DND-41 (cell line): Measurements from ENCODE around the gene TEDC1.

Experiments
- ATAC-seq: fragments of 200-7000 bp; cut with Tn5 transposase; 3 replicates; pipeline ENCODE4 v1.9.1; 2021; ENCODE audit warnings: low read depth; ENCODE audit not compliant: insufficient read depth
- DNase-seq: peaks from one replicate; pipeline ENCODE4 v3.0.0-alpha.2; 2020
- H2AFZ ChIP-seq: 2 replicates; pipeline ENCODE4 v1.6.0; 2012; ENCODE audit warnings: low read depth, low read length
- H3K27ac ChIP-seq: 2 replicates; pipeline ENCODE4 v1.5.1; 2012; ENCODE audit warnings: low read length, inconsistent platforms
- H3K27me3 ChIP-seq: fragments of 200-600 bp; sonication (generic); 2 replicates; pipeline ENCODE4 v1.6.0; 2012; ENCODE audit warnings: low read length, mild to moderate bottlenecking, inconsistent platforms; ENCODE audit not compliant: insufficient read depth, poor library complexity
- H3K36me3 ChIP-seq: 2 replicates; pipeline ENCODE4 v1.5.1; 2012; ENCODE audit warnings: low read length, inconsistent platforms; ENCODE audit not compliant: insufficient read depth
- H3K4me1 ChIP-seq: 2 replicates; pipeline ENCODE4 v1.5.1; 2012; ENCODE audit warnings: mild to moderate bottlenecking, low read length; ENCODE audit not compliant: insufficient read depth
- H3K4me2 ChIP-seq: 2 replicates; pipeline ENCODE4 v1.6.0; 2012; ENCODE audit warnings: mild to moderate bottlenecking, moderate library complexity, low read length, inconsistent platforms; ENCODE audit not compliant: insufficient read depth
- H3K4me3 ChIP-seq, 2 experiments: fragments of 200-600 bp in 1 of 2; shearing (Covaris generic) in 1 of 2; 2 replicates each; pipeline ENCODE4 v1.5.1; 2012 to 2016; ENCODE audit warnings: inconsistent platforms in 2 of 2, low read length in 2 of 2, mild to moderate bottlenecking in 2 of 2, low read depth in 1 of 2, moderate library complexity in 1 of 2
- H3K79me2 ChIP-seq: 2 replicates; pipeline ENCODE4 v1.6.0; 2012; ENCODE audit warnings: low read length, inconsistent platforms; ENCODE audit not compliant: insufficient read depth
- H3K9ac ChIP-seq: 2 replicates; pipeline ENCODE4 v1.6.0; 2012; ENCODE audit warnings: low read depth, mild to moderate bottlenecking, inconsistent platforms, low read length, moderate library complexity
- H3K9me3 ChIP-seq: 2 replicates; pipeline ENCODE4 v1.5.1; 2012; ENCODE audit warnings: low read length, moderate library complexity, mild to moderate bottlenecking, inconsistent platforms; ENCODE audit not compliant: insufficient read depth, severe bottlenecking
- H4K20me1 ChIP-seq: 2 replicates; pipeline ENCODE4 v1.6.0; 2012; ENCODE audit warnings: low read length; ENCODE audit not compliant: insufficient read depth
- CTCF ChIP-seq: IDR thresholded peaks from 2 replicates; pipeline ENCODE4 v1.5.1; 2012; ENCODE audit warnings: borderline replicate concordance, low read length, moderate library complexity, mild to moderate bottlenecking; ENCODE audit not compliant: poor library complexity, severe bottlenecking; ENCODE audit errors: extremely low read depth
- EZH2 ChIP-seq: IDR thresholded peaks from 3 replicates; pipeline ENCODE4 v1.6.1; 2012; ENCODE audit warnings: borderline replicate concordance, low read depth, mild to moderate bottlenecking, moderate library complexity, low read length, inconsistent platforms; ENCODE audit not compliant: severe bottlenecking

Gene TEDC1, protein sequence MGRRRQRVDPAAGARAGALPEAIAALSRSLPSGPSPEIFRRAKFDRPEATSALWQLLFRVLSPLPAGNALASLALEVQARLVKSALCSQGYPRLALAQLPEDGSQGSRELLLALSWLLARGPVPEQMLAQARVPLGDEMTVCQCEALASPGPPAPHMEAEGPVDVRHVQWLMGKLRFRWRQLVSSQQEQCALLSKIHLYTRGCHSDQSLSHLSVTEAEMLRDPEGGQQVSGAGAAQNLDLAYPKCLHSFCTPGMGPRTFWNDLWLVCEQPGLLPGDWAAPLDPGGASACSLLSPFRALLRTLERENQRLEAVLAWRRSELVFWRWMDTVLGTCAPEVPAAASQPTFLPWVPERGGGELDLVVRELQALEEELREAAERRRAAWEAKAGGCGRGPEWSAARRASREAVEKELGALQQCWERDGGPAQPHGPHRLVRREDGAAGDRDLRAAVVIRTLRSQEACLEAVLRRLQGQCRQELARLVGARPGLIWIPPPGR

GRCh38 chr14:105490572-105491365 lies at the start of gene TEDC1:
TEDC1 (plus strand) TSS chr14:105491246; CDS start chr14:105491376, 130 bp downstream.
- ATAC-seq (peak; percentile 80), DNase-seq (peak; percentile 100)
- Histone ChIP-seq H3K4me3 (peak within 1 kb of the TSS; percentile 66 to 77; a peak in 3 of 4 replicates), H3K36me3 (peaks cover 27% of the 10 kb centered on the region), H3K79me2 (peaks cover 13% of the 10 kb centered on the region), H2AFZ (peak within 1 kb of the TSS; percentile 77), H3K4me2 (peak within 1 kb of the TSS; percentile 82), H3K9me3 (no peaks in the 10 kb centered on the region), H3K4me1 (peaks cover 45% of the 10 kb centered on the region), H3K27ac (peak within 1 kb of the TSS; percentile 84), H3K9ac (peak within 1 kb of the TSS; percentile 94), H3K27me3 (no peaks in the 10 kb centered on the region), H4K20me1 (peaks cover 36% of the 10 kb centered on the region)
- TF ChIP-seq EZH2 (peak; percentile 29), CTCF (peak; percentile 94)

DNA sequence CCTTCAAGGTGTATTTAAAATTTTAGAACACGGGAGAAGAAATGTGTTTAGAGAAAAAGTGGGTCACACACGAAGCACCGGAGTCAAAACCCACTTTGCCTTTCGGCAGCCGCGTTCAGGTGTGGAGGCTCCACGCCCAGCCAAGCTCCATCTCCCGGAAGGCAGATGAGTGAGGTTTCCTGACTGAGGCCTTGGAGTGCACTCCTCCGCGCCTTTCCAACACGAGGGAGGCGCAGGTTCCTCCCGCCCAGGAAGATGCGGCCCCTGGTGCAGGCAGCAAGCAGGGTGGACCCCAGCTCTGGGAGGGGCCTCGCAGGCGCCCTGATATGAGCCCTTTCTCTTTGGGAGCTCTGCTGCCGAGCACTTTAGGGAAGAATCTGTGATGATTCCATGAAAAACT lies 48.9 kb upstream of the TEDC1 start:
- H3K9ac ChIP-seq: no peak overlapping the region
- peaks cover 78% of the 10 kb centered on the region for H3K79me2 ChIP-seq
- no peak overlapping the region for H2AFZ ChIP-seq
- H3K9me3 ChIP-seq: no peaks in the 10 kb centered on the region
- H3K4me1 ChIP-seq: no peaks in the 10 kb centered on the region
- no peaks in the 10 kb centered on the region for H3K27me3 ChIP-seq
- H3K27ac ChIP-seq: no peak overlapping the region
- no peak overlapping the region for H3K4me2 ChIP-seq
- H3K4me3 ChIP-seq: no peak overlapping the region
- no peak for ATAC-seq
- H3K36me3 ChIP-seq: peaks cover 81% of the 10 kb centered on the region
- peaks cover 80% of the 10 kb centered on the region for H4K20me1 ChIP-seq
- no peak for TF ChIP-seq EZH2
- TF ChIP-seq CTCF: no peak
- no peak for DNase-seq

DNA sequence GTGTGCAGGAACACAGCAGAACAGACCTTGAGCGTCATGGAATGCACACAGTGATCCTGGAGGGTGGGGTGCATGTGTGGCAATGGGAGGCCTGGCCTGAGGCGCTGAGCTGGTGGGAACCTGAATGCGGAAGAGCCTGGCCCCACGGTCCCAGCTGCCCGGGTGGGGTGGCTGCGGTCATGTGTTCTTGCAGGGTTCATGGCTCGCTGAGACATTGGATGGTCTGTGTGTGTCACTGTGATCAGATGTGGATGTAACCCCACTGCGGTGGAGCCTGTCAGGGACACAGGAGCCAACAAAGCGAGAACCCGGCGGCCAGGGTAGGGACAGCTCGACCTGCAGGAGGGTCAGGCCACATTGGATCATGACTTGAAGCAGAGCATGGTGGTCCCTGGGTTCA lies 48.2 kb upstream of the TEDC1 start:
- ATAC-seq (no peak), DNase-seq (no peak)
- peaks cover 78% of the 10 kb centered on the region for H3K79me2 ChIP-seq
- H3K9ac ChIP-seq: no peak overlapping the region
- H3K4me3 ChIP-seq: no peak overlapping the region
- H3K9me3 ChIP-seq: no peaks in the 10 kb centered on the region
- H3K27ac ChIP-seq: no peak overlapping the region
- peaks cover 78% of the 10 kb centered on the region for H3K36me3 ChIP-seq
- no peak overlapping the region for H3K4me2 ChIP-seq
- peaks cover 80% of the 10 kb centered on the region for H4K20me1 ChIP-seq
- no peak overlapping the region for H2AFZ ChIP-seq
- TF ChIP-seq EZH2 (no peak), CTCF (no peak)
- H3K27me3 ChIP-seq: no peaks in the 10 kb centered on the region
- no peaks in the 10 kb centered on the region for H3K4me1 ChIP-seq
